Measurements from ENCODE around the gene GNB2. TPM values are rescaled to one million over a fixed set of nuclear protein-coding genes. Genes with fewer than 3 reads are reported as not detected.

GNB2 gene
- polyA plus RNA-seq (2012; ENCODE audit: insufficient read length, low read depth) = 509 TPM

GRCh38 chr7:100673302-100673941 lies at the start of gene GNB2:
Gene GNB2, plus strand, starts transcription at chr7:100673740. Its CDS starts 2,526 bp downstream, at chr7:100676266.
- peak; percentile 28; the same call in 1 of the 2 replicates for TF ChIP-seq POLR2AphosphoS5 (IDR thresholded peaks at IDR 0.05; ENCODE audit: low read depth, low read length)
- TF ChIP-seq, protein P1, sequence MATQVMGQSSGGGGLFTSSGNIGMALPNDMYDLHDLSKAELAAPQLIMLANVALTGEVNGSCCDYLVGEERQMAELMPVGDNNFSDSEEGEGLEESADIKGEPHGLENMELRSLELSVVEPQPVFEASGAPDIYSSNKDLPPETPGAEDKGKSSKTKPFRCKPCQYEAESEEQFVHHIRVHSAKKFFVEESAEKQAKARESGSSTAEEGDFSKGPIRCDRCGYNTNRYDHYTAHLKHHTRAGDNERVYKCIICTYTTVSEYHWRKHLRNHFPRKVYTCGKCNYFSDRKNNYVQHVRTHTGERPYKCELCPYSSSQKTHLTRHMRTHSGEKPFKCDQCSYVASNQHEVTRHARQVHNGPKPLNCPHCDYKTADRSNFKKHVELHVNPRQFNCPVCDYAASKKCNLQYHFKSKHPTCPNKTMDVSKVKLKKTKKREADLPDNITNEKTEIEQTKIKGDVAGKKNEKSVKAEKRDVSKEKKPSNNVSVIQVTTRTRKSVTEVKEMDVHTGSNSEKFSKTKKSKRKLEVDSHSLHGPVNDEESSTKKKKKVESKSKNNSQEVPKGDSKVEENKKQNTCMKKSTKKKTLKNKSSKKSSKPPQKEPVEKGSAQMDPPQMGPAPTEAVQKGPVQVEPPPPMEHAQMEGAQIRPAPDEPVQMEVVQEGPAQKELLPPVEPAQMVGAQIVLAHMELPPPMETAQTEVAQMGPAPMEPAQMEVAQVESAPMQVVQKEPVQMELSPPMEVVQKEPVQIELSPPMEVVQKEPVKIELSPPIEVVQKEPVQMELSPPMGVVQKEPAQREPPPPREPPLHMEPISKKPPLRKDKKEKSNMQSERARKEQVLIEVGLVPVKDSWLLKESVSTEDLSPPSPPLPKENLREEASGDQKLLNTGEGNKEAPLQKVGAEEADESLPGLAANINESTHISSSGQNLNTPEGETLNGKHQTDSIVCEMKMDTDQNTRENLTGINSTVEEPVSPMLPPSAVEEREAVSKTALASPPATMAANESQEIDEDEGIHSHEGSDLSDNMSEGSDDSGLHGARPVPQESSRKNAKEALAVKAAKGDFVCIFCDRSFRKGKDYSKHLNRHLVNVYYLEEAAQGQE (IDR thresholded peaks at IDR 0.05; ENCODE audit: insufficient read depth in 1 of 2, low read depth in 2 of 2, low read length in 2 of 2) = 0 out of 4 replicates have a peak, but pooled peaks of 1 of the 2 experiments have one; percentile 34
- peak; percentile 66; the same call in 1 of the 2 replicates for TF ChIP-seq TAF1 (IDR thresholded peaks at IDR 0.05; ENCODE audit: borderline replicate concordance, insufficient read depth, low read length)
- TF ChIP-seq SIN3A (IDR thresholded peaks at IDR 0.05; ENCODE audit: borderline replicate concordance, insufficient read depth, low read length) = peak; percentile 17; the same call in 1 of the 2 replicates
- no peak for TF ChIP-seq FOXP2 (optimal IDR thresholded peaks at IDR 0.05; ENCODE audit: borderline replicate concordance, extremely low read depth, extremely low read length, insufficient read depth)

- TF ChIP-seq, protein P1 (IDR thresholded peaks at IDR 0.05; ENCODE audit: insufficient read depth in 1 of 2, low read depth in 2 of 2, low read length in 2 of 2) = no peak
- TF ChIP-seq TAF1 (IDR thresholded peaks at IDR 0.05; ENCODE audit: borderline replicate concordance, insufficient read depth, low read length) (no peak), SIN3A (IDR thresholded peaks at IDR 0.05; ENCODE audit: borderline replicate concordance, insufficient read depth, low read length) (no peak), POLR2AphosphoS5 (IDR thresholded peaks at IDR 0.05; ENCODE audit: low read depth, low read length) (no peak), FOXP2 (optimal IDR thresholded peaks at IDR 0.05; ENCODE audit: borderline replicate concordance, extremely low read depth, extremely low read length, insufficient read depth) (no peak)
Measured at GRCh38 chr7:100623951-100624824, 49.4 kb upstream of the GNB2 start.

GRCh38 chr7:100626055-100626454 lies 47.5 kb upstream of the GNB2 start:
- TF ChIP-seq POLR2AphosphoS5 (IDR thresholded peaks at IDR 0.05; ENCODE audit: low read depth, low read length) (no peak), FOXP2 (optimal IDR thresholded peaks at IDR 0.05; ENCODE audit: borderline replicate concordance, extremely low read depth, extremely low read length, insufficient read depth) (no peak), TAF1 (IDR thresholded peaks at IDR 0.05; ENCODE audit: borderline replicate concordance, insufficient read depth, low read length) (no peak), SIN3A (IDR thresholded peaks at IDR 0.05; ENCODE audit: borderline replicate concordance, insufficient read depth, low read length) (no peak)
- TF ChIP-seq, protein P1 (IDR thresholded peaks at IDR 0.05; ENCODE audit: insufficient read depth in 1 of 2, low read depth in 2 of 2, low read length in 2 of 2) = no peak

- TF ChIP-seq POLR2AphosphoS5 (IDR thresholded peaks at IDR 0.05; ENCODE audit: low read depth, low read length) = peak; percentile 79
- peak; percentile 59 for TF ChIP-seq FOXP2 (optimal IDR thresholded peaks at IDR 0.05; ENCODE audit: borderline replicate concordance, extremely low read depth, extremely low read length, insufficient read depth)
- TF ChIP-seq, protein P1 (IDR thresholded peaks at IDR 0.05; ENCODE audit: insufficient read depth in 1 of 2, low read depth in 2 of 2, low read length in 2 of 2) = 0 out of 4 replicates have a peak, but pooled peaks of 1 of the 2 experiments have one; percentile 48
- TF ChIP-seq TAF1 (IDR thresholded peaks at IDR 0.05; ENCODE audit: borderline replicate concordance, insufficient read depth, low read length) = peak; percentile 95
- TF ChIP-seq SIN3A (IDR thresholded peaks at IDR 0.05; ENCODE audit: borderline replicate concordance, insufficient read depth, low read length) = no peak
Measured at GRCh38 chr7:100626530-100627237, 46.9 kb upstream of the GNB2 start.

All from PFSK-1 (cell line).